GM20000 (cell line): ENCODE data around the gene NKX6-2.

Source experiments
- DNase-seq: peaks from one replicate; pipeline ENCODE4 v3.0.0; 2012; ENCODE audit warnings: low spot score
- CTCF ChIP-seq: IDR thresholded peaks from 2 replicates; pipeline ENCODE4 v1.5.1; 2012; ENCODE audit warnings: mild to moderate bottlenecking, control low read depth; ENCODE audit errors: extremely low read depth, missing control alignments

Gene NKX6-2

GRCh38 chr10:132781556-132781955 lies 4.4 kb downstream of the NKX6-2 start:
- TF ChIP-seq CTCF, result no peak
- DNase-seq, result no peak

- TF ChIP-seq CTCF, result no peak
These were observed 5.6 kb downstream of the NKX6-2 start for GRCh38 chr10:132780356-132780755.

GRCh38 chr10:132779549-132780294 lies 6.2 kb downstream of the NKX6-2 start:
- no peak for TF ChIP-seq CTCF

More at GRCh38 chr10:132780356-132780755, 5.6 kb downstream of the NKX6-2 start:
- no peak for DNase-seq

GRCh38 chr10:132777441-132777840 lies 8.5 kb downstream of the NKX6-2 start:
- DNase-seq, result no peak
- TF ChIP-seq CTCF, result no peak

More at GRCh38 chr10:132779549-132780294, 6.2 kb downstream of the NKX6-2 start:
- no peak for DNase-seq

- TF ChIP-seq CTCF, result no peak
- no peak for DNase-seq
These were observed 9.1 kb downstream of the NKX6-2 start for GRCh38 chr10:132776821-132777220.

- TF ChIP-seq CTCF, result no peak
- DNase-seq, result no peak
These were observed 9.8 kb downstream of the NKX6-2 start for GRCh38 chr10:132776186-132776585.

- no peak for DNase-seq
- no peak for TF ChIP-seq CTCF
These were observed 10.8 kb downstream of the NKX6-2 start for GRCh38 chr10:132774902-132775863.
